ENCODE data around the gene UBE2L6.

DNA sequence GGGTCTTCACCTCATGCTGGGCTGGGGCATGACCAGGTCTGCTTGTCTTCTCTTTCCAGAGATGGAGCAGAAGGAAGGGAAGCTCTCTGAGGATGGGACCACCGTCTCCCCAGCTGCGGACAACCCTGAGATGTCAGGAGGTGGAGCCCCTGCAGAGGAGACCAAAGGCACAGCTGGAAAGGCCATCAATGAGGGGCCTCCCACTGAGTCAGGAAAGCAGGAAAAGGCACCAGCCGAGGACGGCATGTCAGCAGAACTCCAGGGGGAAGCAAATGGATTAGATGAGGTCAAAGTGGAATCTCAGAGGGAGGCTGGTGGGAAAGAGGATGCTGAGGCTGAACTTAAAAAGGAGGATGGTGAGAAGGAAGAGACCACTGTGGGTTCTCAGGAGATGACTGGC is 24.9 kb downstream of the UBE2L6 start:
- TF ChIP-seq CTCF (IDR thresholded peaks at IDR 0.05) (no peak), POLR2A (IDR thresholded peaks at IDR 0.05) (no peak), POLR2AphosphoS5 (IDR thresholded peaks at IDR 0.05) (no peak)

Measured in breast epithelium (tissue), 3 donors.